A673 (cell line): ENCODE data around the gene DMD. TPM values are rescaled to one million over a fixed set of nuclear protein-coding genes. Genes with fewer than 3 reads are reported as not detected.

Experiments used
- BruUV-seq: library from RNA; stranded (reverse); fragments of 400-500 nt; replicated peaks from 2 replicates; lab custom pipeline; 2021; lab: Mats Ljungman, UMichigan
- CTCF ChIA-PET: fragments of 300-600 bp; sonication (Branson Sonifier 250); formaldehyde crosslinking; loops from one replicate; lab custom pipeline; 2022; ENCODE audit warnings: antibody characterized with exemption; lab: Charles Lee
- POLR2A ChIA-PET: fragments of 300-600 bp; sonication (Branson Sonifier 250); formaldehyde crosslinking; loops from one replicate; lab custom pipeline; 2022; ENCODE audit warnings: antibody characterized with exemption; ENCODE audit not compliant: low non-redundant PET; lab: Charles Lee
- DNase-seq: peaks from one replicate; pipeline ENCODE4 v3.0.0-alpha.2; 2015; ENCODE audit warnings: low spot score
- H3K27ac ChIP-seq: fragments of 200-600 bp; sonication (generic); 2 replicates; pipeline ENCODE4 v1.5.1; 2016; ENCODE audit warnings: mixed run types, low read depth, mild to moderate bottlenecking, mixed read lengths, antibody characterized with exemption, low read length; ENCODE audit not compliant: poor library complexity, severe bottlenecking
- H3K27me3 ChIP-seq: fragments of 200-600 bp; sonication (generic); replicated peaks from 2 replicates; pipeline ENCODE4 v1.6.1; 2017; ENCODE audit warnings: mixed run types, low read depth, mild to moderate bottlenecking, mixed read lengths, antibody characterized with exemption, low read length; ENCODE audit not compliant: insufficient read depth, poor library complexity
- H3K36me3 ChIP-seq: fragments of 200-600 bp; sonication (generic); 2 replicates; pipeline ENCODE4 v1.6.1; 2016; ENCODE audit warnings: mixed run types, mild to moderate bottlenecking, mixed read lengths, antibody characterized with exemption, low read length; ENCODE audit not compliant: insufficient read depth, poor library complexity, severe bottlenecking
- H3K4me1 ChIP-seq: fragments of 200-600 bp; sonication (generic); 2 replicates; pipeline ENCODE4 v1.6.1; 2017; ENCODE audit warnings: mixed run types, mild to moderate bottlenecking, mixed read lengths, antibody characterized with exemption, low read length; ENCODE audit not compliant: insufficient read depth, poor library complexity, severe bottlenecking
- H3K4me3 ChIP-seq: fragments of 200-600 bp; sonication (generic); 2 replicates; pipeline ENCODE4 v1.5.1; 2016; ENCODE audit warnings: low read depth, mixed run types, mild to moderate bottlenecking, mixed read lengths, low read length; ENCODE audit not compliant: poor library complexity, severe bottlenecking
- H3K9me3 ChIP-seq: fragments of 200-600 bp; sonication (generic); 2 replicates; pipeline ENCODE4 v1.6.1; 2016; ENCODE audit warnings: mixed run types, low read depth, mild to moderate bottlenecking, mixed read lengths, antibody characterized with exemption, low read length; ENCODE audit not compliant: poor library complexity, severe bottlenecking
- CTCF ChIP-seq: fragments of 300-800, 200-600 bp; sonication (generic); conservative IDR thresholded peaks from 2 replicates; pipeline ENCODE4 v1.5.1; 2017; ENCODE audit warnings: low read depth, mild to moderate bottlenecking, antibody characterized with exemption, low read length, moderate library complexity, mixed read lengths
- EZH2 ChIP-seq: fragments of 200-600 bp; sonication (generic); IDR thresholded peaks from 2 replicates; pipeline ENCODE4 v1.6.1; 2017; ENCODE audit warnings: borderline replicate concordance, low read depth, mild to moderate bottlenecking, mixed read lengths, antibody characterized with exemption, low read length; ENCODE audit not compliant: poor library complexity, severe bottlenecking
- intact Hi-C: fragments of 100-400 bp; cut with micrococcal nuclease; formaldehyde crosslinking; loops from one replicate; pipeline ENCODE4 v1.10.0; 2022; ENCODE audit not compliant: unreplicated experiment
- microRNA-seq: library from miRNA; unstranded; fragments of <30 nt; microRNA quantifications from one replicate; pipeline ENCODE4 v1.2.0, GENCODE V29; 2021
- total RNA-seq: library from RNA; stranded (reverse); gene quantifications from 2 replicates; pipeline ENCODE4 v1.2.3, GENCODE V29; 2021

Gene DMD
- total RNA-seq, 1 experiment from 2014 or later: 5.4 TPM

DNA sequence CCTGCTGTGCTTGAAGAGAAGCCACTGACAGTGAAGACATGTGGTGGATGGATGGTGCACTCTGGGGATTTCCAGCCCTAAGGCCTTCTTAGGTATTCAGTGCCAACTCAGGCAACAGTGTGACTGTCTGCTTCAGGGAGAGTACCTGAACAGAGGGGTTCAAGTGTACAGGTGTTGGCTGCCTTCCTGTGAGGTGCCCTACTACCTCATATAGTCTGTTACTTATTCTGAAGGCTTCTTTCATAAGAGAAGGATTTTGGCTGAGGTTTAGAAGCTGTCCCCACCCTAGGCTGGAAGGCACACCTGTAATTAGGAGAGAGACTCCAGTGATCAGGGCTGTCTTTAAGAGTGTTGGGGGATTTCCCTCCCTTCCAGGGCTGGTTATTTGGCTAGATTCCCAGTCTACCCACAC lies 2141.3 kb downstream of the DMD start:
- Histone ChIP-seq H3K9me3 (no peaks in the 10 kb centered on the region), H3K4me3 (no peak overlapping the region), H3K4me1 (no peaks in the 10 kb centered on the region), H3K27me3 (no peaks in the 10 kb centered on the region), H3K27ac (no peak overlapping the region), H3K36me3 (no peaks in the 10 kb centered on the region)
- TF ChIP-seq CTCF (no peak), EZH2 (no peak)
- intact Hi-C loops: no loop called here
- POLR2A ChIA-PET: no interaction called here
- CTCF ChIA-PET: no interaction called here
- DNase-seq: no peak
- no TSS peak for BruUV-seq

Small RNA genes within 50 kb of the gene (microRNA-seq; reads per million reads assigned to microRNA genes)
- gene MIR3915: not detected
- not detected for gene MIR548F5
